ENCODE results near the gene ENDOD1. TPM values are rescaled to one million over a fixed set of nuclear protein-coding genes. Genes with fewer than 3 reads are reported as not detected.

Gene ENDOD1
- total and polyA plus RNA-seq, 2 experiments from 2014 or later: 15.5 to 33.7 TPM

GRCh38 chr11:95085117-95085816 is 4.4 kb upstream of the ENDOD1 start:
- no peaks in the 10 kb centered on the region for H4K20me1 ChIP-seq (ENCODE audit: insufficient read depth)
- 84 to 86% methylated on average over 3 of the region's 3 CpGs for WGBS, 2 experiments (ENCODE audit: low coverage in 1 of 2, low lambda C conversion rate in 2 of 2, missing lambda C conversion rate in 2 of 2)
- no peak overlapping the region for H3K27ac ChIP-seq
- no peak for DNase-seq
- H3K79me2 ChIP-seq (ENCODE audit: insufficient read depth): no peaks in the 10 kb centered on the region
- H3K4me3 ChIP-seq: no peak overlapping the region
- no peaks in the 10 kb centered on the region for H3K27me3 ChIP-seq (replicated peaks; ENCODE audit: insufficient read depth)
- H3K36me3 ChIP-seq (ENCODE audit: low read depth): no peaks in the 10 kb centered on the region
- TF ChIP-seq EZH2 (IDR thresholded peaks at IDR 0.05; ENCODE audit: insufficient read depth, poor library complexity, severe bottlenecking): no peak
- TF ChIP-seq EZH2phosphoT487 (IDR thresholded peaks at IDR 0.05; ENCODE audit: insufficient read depth, low read depth): no peak
- no peak overlapping the region for H3K9ac ChIP-seq
- H3K9me2 ChIP-seq (ENCODE audit: insufficient read depth): no peaks in the 10 kb centered on the region
- in situ Hi-C loops (cut with MboI): no loop called here
- H2AFZ ChIP-seq: no peak overlapping the region
- H3K9me3 ChIP-seq (ENCODE audit: low read depth): no peaks in the 10 kb centered on the region
- no peak overlapping the region for H3K4me2 ChIP-seq (ENCODE audit: unreplicated experiment)
- 0 out of 2 replicates have a peak, but pooled peaks cover 7% of the 10 kb centered on the region for H3F3A ChIP-seq (ENCODE audit: insufficient read depth)
- H3K4me1 ChIP-seq (ENCODE audit: insufficient read depth): peaks cover 8% of the 10 kb centered on the region

- no peak for DNase-seq
- no peak overlapping the region for H2AFZ ChIP-seq
- H4K20me1 ChIP-seq (ENCODE audit: insufficient read depth): no peaks in the 10 kb centered on the region
- peaks cover 8% of the 10 kb centered on the region for H3K4me1 ChIP-seq (ENCODE audit: insufficient read depth)
- no peaks in the 10 kb centered on the region for H3K27me3 ChIP-seq (replicated peaks; ENCODE audit: insufficient read depth)
- H3K9me2 ChIP-seq (ENCODE audit: insufficient read depth): no peaks in the 10 kb centered on the region
- no peak overlapping the region for H3K27ac ChIP-seq
- no peaks in the 10 kb centered on the region for H3K79me2 ChIP-seq (ENCODE audit: insufficient read depth)
- no peak overlapping the region for H3K4me2 ChIP-seq (ENCODE audit: unreplicated experiment)
- no peak overlapping the region for H3K4me3 ChIP-seq
- H3K9me3 ChIP-seq (ENCODE audit: low read depth): no peaks in the 10 kb centered on the region
- H3K9ac ChIP-seq: no peak overlapping the region
- 75 to 87% methylated on average over 2 of the region's 2 CpGs for WGBS, 2 experiments (ENCODE audit: low coverage in 1 of 2, low lambda C conversion rate in 2 of 2, missing lambda C conversion rate in 2 of 2)
- TF ChIP-seq EZH2 (IDR thresholded peaks at IDR 0.05; ENCODE audit: insufficient read depth, poor library complexity, severe bottlenecking) (no peak), EZH2phosphoT487 (IDR thresholded peaks at IDR 0.05; ENCODE audit: insufficient read depth, low read depth) (no peak)
- in situ Hi-C loops (cut with MboI): no loop called here
- H3K36me3 ChIP-seq (ENCODE audit: low read depth): no peaks in the 10 kb centered on the region
- 0 out of 2 replicates have a peak, but pooled peaks cover 7% of the 10 kb centered on the region for H3F3A ChIP-seq (ENCODE audit: insufficient read depth)
These were observed 3.5 kb upstream of the ENDOD1 start for GRCh38 chr11:95086151-95086550.

- in situ Hi-C loops (cut with MboI): no loop called here
- Histone ChIP-seq H3K27me3 (replicated peaks; ENCODE audit: insufficient read depth) (no peaks in the 10 kb centered on the region), H3K9me3 (ENCODE audit: low read depth) (no peaks in the 10 kb centered on the region), H3K36me3 (ENCODE audit: low read depth) (no peaks in the 10 kb centered on the region), H3K4me1 (ENCODE audit: insufficient read depth) (peaks cover 8% of the 10 kb centered on the region), H3K9me2 (ENCODE audit: insufficient read depth) (no peaks in the 10 kb centered on the region), H3K4me2 (ENCODE audit: unreplicated experiment) (no peak overlapping the region), H4K20me1 (ENCODE audit: insufficient read depth) (no peaks in the 10 kb centered on the region), H3F3A (ENCODE audit: insufficient read depth) (0 out of 2 replicates have a peak, but pooled peaks cover 7% of the 10 kb centered on the region), H2AFZ (no peak overlapping the region), H3K79me2 (ENCODE audit: insufficient read depth) (peaks cover 5% of the 10 kb centered on the region; the same call in 1 of the 2 replicates), H3K4me3 (no peak overlapping the region), H3K27ac (no peak overlapping the region), H3K9ac (no peak overlapping the region)
- WGBS, 2 experiments (ENCODE audit: low coverage in 1 of 2, low lambda C conversion rate in 2 of 2, missing lambda C conversion rate in 2 of 2): 89 to 100% methylated on average over 1 of the region's 1 CpG
- no peak for DNase-seq
- TF ChIP-seq EZH2 (IDR thresholded peaks at IDR 0.05; ENCODE audit: insufficient read depth, poor library complexity, severe bottlenecking): no peak
- no peak for TF ChIP-seq EZH2phosphoT487 (IDR thresholded peaks at IDR 0.05; ENCODE audit: insufficient read depth, low read depth)
These were observed 2.6 kb upstream of the ENDOD1 start for GRCh38 chr11:95086836-95087570.

GRCh38 chr11:95088946-95089619 is 563 bp upstream of the ENDOD1 start:
- Histone ChIP-seq H3K4me3 (peak overlapping the region; percentile 87), H3K9ac (peak overlapping the region; percentile 83), H3K4me2 (ENCODE audit: unreplicated experiment) (peak overlapping the region; percentile 86), H3K4me1 (ENCODE audit: insufficient read depth) (peaks cover 24% of the 10 kb centered on the region), H3K9me2 (ENCODE audit: insufficient read depth) (no peaks in the 10 kb centered on the region), H3K36me3 (ENCODE audit: low read depth) (no peaks in the 10 kb centered on the region), H3K27ac (peak overlapping the region; percentile 74), H2AFZ (peak overlapping the region; percentile 89), H4K20me1 (ENCODE audit: insufficient read depth) (no peaks in the 10 kb centered on the region), H3K27me3 (replicated peaks; ENCODE audit: insufficient read depth) (no peaks in the 10 kb centered on the region), H3F3A (ENCODE audit: insufficient read depth) (peaks cover 22% of the 10 kb centered on the region), H3K79me2 (ENCODE audit: insufficient read depth) (peaks cover 5% of the 10 kb centered on the region; the same call in 1 of the 2 replicates), H3K9me3 (ENCODE audit: low read depth) (no peaks in the 10 kb centered on the region)
- peak; percentile 32 for DNase-seq
- no peak for TF ChIP-seq EZH2 (IDR thresholded peaks at IDR 0.05; ENCODE audit: insufficient read depth, poor library complexity, severe bottlenecking)
- TF ChIP-seq EZH2phosphoT487 (IDR thresholded peaks at IDR 0.05; ENCODE audit: insufficient read depth, low read depth): no peak
- in situ Hi-C loops (cut with MboI): no loop called here
- 9 to 11% methylated on average over 25 to 26 of the region's 27 CpGs for WGBS, 2 experiments (ENCODE audit: low coverage in 1 of 2, low lambda C conversion rate in 2 of 2, missing lambda C conversion rate in 2 of 2)

Measured in GM23248 (cell line).